Measurements from ENCODE around the gene DCAF4.
"Not testable (repeated sequence)": the region's sequence is repeated elsewhere in the genome, so short reads cannot be mapped to it uniquely, and the experiment has no call there.

DCAF4 gene

DNA sequence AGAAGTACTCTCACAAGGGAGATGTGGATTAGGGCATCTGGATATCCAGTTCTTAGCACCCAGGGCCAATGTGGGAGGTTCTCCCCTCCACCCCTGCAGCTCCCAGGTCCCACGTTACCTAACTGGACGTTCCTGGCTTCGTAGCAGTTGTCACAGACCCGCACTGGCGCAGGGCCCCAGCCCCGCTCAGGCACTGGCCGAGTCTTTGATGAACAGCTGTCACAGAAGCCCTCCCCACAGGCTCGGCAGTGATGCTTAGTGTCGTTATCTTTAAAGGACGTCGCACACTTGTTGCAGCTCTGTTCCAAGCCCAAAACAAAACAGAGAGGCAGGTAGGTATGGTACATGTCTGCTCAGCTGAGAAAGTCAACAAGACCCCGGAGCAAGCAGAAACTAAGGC lies 48.4 kb downstream of the DCAF4 start:
- DNase-seq = no peak

DNA sequence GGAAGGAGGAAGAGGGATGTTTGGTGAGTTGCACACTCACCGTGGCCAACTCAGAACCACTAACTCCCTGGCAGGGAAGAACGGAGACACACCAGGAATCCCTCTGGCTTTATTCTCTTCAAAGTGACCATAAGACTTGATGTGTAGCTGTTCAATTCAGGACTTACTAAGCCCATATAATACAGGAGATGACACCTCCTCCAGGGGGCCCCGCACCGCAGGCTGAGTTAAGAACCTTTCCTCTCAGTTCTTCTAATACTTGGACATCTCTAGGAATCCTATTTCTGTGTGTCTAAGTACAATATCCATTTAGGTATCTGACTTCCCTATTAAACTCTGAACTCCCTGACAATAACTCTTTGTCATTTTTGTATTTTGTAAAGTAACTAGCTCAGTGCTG lies 49.5 kb downstream of the DCAF4 start:
- no peak for DNase-seq

DNA sequence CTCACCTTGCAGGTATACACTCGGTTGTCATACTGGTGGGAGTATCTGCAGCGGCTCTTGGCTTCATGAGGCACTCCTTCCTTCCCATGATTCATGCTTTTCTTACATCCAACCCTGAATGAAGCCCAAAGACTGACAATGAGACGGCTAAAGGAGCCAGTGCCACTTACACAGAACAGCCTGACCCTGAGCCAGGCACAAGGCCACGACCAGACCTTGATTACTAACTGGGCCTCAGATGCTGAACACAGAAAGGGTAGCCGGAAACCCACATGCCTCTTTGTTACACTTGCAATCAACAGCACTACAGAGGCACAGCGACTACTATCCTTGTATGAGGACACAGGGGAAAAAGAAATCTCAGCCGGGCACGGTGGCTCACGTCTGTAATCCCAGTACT lies 52.6 kb downstream of the DCAF4 start:
- no peak for DNase-seq

DNA sequence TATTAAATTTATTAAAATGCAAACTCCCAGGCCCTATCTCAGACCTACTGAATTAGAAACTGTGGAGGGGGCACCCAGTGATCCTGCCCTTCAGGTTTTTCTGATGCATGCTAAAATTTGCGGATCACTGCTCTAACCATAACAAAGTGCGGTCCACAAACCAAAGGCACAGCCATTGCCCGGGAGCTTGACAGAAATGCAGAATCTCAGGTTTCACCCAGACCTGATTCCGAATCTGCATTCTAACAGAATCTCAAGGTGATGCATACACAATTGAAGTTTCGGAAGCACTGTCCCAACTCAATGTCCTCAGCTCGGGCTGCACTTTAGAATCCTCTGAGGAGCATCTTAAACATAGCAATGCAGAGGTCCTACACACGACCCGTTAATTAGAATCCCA lies 54.6 kb downstream of the DCAF4 start:
- no peak for DNase-seq

DNA sequence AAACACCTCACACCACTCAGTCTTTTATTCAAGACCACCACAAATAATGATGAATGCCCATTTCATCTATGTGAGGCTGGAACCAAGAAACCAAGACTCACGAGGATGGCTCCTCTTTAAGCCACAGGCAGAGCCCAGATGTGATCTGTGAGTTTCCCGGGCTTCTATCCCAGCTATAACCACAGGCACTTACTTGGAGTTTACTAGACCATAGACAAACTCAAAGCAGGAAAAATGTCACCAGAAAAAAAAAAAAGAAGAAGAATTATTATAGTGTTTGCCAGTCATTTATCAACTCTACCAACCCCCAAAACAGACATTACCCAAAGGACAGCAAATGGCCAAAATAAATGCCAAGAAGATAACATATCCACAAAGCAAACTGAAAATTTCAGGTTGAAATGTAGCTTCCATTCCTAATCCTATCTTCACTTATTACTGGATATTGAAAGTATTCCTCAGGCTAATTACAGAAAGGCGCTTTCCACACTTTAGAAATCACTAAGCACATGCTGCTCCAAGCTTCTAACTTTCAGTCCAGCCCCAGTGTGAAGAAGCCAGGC lies 56.0 kb downstream of the DCAF4 start:
- no peak for DNase-seq

DNA sequence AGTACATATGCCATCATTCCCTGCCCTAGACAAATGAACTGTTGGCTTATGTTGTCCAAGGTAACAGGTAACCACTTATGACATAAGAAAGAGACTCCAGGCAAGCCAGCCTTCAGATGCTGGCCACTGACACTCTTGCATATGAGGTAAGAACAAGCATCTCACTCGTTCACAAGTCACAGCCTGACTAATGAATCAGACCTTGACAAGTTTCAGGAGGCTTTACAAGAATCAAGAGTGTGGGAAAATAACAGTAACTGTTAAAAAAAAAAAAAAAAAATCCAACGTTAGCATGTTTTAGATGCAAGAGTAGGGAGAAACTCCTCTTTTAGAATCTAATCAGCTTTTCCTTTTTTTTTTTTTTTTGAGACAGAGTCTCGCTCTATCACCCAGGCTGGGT lies 60.0 kb downstream of the DCAF4 start:
- DNase-seq = no peak

DNA sequence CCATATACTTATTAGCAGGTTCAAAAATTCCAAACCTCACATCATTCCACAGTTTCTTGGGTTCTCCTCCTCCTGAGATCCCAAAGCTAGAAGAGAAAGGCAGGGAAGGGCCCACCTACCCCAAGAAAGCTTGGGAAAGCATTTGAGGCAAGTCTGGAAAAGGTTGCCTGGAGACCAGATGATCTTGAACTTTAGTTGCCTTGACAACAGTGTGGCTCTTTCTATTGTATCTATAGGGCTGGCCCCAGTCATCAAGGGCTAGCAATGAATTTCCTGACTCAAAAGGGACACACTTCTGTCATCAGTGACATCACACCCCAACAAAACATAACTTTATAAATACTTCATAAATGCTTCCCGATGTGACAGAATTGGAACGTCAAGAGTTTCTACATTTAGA lies 60.6 kb downstream of the DCAF4 start:
- no peak for DNase-seq

DNA sequence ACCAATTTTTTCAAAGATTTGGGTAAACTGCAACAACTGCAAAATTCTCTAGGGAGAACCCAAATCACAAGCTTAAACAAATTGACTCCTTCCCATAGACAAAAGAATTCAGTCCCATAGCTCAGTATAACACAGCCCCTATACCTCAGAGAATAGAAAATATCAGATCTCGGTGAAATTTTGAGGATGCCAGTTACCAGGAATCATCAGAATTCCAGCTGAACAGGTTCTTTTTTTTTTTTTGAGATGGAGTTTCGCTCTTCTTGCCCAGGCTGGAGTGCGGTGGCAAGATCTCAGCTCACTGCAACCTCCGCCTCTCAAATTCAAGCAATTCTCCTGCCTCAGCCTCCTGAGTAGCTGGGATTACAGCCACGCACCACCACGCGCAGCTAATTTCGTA lies 63.9 kb downstream of the DCAF4 start:
- no peak for DNase-seq

DNA sequence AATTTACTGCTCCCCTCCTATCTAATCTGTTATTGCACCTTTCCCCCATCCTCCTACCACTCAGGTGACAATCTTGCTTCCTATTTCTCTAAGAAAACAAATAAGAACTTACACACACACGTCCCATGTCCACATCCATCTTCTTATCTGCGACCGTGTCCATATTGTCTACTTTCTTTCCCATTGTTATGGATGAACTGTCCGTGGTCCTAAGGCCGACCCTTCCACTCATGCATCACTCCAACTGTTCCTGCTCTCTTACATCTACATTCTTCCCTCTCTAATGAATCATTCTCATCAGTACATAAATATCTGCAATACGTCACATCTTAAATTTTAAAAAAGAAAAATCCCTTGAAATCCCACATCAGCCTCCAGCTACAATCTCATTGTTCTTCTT lies 70.7 kb downstream of the DCAF4 start:
- DNase-seq = no peak

DNA sequence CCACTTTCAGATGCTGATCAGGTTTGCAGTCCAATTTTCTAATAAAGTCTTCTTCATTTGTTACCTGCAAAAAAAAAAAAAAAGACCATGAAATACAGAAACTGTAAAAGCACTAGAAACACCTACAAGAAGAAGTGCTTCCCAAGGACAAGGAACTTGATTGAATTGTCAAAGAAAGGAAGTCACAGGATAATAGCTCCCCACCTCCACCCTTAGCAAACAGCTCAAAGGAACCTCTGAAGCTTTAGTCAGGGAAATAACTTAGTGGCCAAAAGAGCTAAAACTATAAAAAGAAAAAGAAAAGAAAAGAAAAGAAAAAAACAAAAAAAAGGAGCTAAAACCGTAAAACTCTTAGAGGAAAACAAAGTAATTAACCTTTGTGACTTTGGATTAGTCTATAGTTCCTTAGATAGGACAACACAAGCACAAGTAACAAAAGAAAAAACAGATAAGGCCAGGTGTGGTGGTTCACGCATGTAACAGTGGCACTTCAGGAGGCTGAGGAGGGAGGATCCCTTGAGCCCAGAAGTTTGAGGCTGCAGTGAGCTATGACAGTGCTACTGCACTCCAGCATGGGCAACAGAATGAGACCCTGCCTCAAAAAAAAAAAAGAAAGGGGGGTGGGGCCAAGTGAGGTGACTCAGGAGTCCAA lies 72.1 kb downstream of the DCAF4 start:
- DNase-seq = no peak

DNA sequence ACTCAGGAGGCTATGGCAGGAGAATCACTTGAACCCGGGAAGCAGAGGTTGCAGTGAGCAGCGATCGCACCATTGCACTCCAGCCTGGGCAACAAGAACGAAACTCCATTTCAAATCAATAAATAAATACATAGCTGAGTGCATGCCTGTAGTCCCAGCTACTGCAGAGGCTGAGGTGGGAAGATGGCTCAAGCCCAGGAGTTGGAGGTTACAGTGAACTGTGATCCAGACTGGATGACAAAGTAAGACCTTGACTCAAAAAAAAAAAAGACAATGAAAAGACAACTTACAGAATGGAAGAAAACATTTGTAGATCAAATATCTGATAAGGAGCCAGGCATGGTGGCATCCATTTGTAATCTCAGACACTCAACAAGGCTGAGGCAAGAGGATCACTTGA lies 73.1 kb downstream of the DCAF4 start:
- no peak for DNase-seq

DNA sequence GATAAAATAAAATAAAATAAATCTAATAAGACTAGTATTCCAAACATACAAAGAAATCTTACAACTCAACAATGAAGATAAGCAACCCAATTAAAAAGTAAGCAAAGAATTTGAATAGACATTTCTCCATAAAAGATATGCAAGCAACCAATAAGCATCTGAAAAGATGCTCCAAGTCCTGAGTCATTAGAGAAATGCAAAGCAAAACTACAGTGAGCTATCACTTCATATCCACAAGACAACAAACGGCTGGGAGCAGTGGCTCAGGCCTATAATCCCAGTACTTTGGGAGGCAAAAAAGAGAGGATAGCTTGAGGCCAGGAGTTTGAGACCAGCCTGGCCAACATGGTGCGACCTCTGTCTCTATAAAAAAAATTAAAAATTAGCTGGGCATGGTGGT lies 73.8 kb downstream of the DCAF4 start:
- no peak for DNase-seq

DNA sequence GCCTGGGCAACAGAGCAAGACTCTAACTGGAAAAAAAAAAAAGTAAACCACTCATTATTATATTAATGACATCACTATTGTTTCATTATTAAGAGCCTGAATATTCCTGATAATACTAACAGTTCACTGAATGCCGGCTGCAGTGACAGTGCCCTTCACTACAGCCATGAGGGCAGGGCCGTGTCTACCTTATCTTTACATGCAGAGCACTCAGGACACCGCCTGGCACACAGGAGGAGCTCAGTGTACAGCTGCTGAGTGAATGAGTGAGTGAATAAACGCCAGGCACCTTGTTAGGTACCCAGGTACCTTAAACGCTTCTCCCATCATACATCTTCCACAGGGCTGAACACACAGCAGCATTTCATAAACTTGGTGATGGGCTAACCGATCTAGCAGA lies 77.4 kb downstream of the DCAF4 start:
- DNase-seq = no peak

DNA sequence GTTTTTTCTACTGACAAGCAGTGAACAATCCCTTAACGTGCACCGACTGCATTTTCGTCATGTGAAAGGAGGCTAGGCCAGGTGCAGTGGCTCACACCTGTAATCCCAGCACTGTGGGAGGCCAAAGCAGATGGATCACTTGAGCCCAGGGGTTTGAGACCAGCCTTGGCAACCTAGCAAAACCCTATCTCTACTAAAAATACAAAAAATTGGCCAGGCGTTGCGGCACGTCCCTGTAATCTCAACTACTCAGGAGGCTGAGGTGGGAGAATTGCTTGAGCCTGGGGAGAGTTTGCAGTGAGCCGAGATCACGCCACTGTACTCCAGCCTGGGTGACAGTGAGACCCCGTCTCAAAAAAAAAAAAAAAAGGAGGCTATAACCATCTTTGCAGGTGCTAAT lies 78.4 kb downstream of the DCAF4 start:
- not testable (repeated sequence) for DNase-seq

DNA sequence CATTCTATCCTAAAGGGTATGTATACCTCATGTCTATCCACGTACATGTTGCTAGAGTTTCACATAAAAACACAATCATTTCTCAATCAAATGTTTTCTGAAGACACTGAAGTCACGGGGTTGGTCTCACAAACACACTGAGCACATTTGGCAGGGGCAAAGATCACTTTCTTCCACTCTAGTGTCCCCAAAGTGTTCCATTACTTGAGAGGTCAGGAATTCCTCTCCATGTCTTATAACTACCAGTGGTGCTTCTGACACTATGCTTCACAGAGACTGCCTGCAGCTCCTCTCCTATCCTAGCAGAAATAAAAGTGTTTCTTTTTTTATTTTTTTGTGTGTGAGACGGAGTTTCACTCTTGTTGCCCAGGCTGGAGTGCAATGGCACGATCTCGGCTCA lies 81.6 kb downstream of the DCAF4 start:
- no peak for DNase-seq

DNA sequence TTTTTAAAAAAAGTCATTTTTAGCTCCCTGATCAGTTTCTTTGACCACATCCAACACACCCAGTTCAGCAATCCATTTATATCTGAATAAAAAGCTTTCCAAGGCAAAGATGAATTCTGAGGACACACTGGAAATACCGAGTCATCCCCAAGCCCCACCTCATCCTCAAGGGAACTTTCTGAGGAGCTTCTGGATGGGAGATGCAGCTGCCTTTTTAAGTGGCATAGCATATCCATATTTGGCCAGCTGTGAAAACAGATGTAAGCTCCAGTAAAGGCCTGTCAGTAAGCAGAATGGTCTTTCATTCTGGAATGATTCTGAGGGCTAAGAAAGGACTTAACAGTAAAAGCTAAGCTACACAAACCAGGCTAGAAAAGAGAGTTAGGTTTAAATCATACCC lies 82.2 kb downstream of the DCAF4 start:
- peak; percentile 87 for DNase-seq

Measured in fibroblast of skin of back (primary cell).